ENCODE results near the gene AXL. TPM values are rescaled to one million over a fixed set of nuclear protein-coding genes. Genes with fewer than 3 reads are reported as not detected.

AXL gene
- total and polyA plus RNA-seq, 2 of the 13 experiments (the other 11 are each of a cell fraction or from before 2014, with no cell fraction given): 0.71 to 5.9 TPM

DNA sequence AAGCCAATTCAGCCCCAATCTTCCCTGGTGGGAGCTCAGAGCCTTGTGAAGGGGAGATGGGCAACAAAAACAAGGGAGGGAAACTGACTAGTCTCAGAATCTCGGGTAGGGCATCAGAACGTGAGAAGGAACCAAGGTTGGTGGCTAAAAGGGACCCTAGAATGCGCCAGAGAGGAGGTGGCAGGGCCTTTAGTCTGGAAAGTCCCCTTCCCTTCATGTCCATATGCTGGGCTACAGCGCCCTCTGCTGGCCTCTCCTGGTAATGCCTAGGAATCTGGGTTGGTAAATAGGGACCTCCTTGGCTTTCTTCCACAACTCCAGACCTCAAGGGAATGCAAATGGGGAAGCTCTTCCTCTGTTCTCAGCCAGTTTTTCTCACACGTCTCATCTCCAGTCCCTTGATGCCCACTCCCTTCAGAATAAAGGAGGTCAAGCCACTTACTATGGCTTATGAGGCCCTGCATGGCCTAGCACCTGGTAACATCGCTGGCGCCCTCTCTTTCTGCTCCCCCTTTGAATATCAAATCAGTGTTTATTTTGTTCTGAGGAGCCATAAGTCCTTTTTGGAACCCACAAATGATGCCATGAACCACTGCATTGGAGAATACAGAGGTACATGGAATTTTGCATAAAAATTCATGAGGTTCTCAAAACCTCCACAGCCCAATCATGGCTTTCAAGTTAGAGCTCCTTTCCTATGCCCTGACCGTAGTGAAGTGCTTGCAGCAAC lies 89.6 kb downstream of the AXL start (continued):
- TF ChIP-seq HOXA9 (CRISPR knock-in tag; IDR thresholded peaks at IDR 0.05; ENCODE audit: borderline replicate concordance) (no peak), ZSCAN20 (CRISPR knock-in tag; IDR thresholded peaks at IDR 0.05; ENCODE audit: borderline replicate concordance) (no peak), ZNF331 (CRISPR knock-in tag; IDR thresholded peaks at IDR 0.05) (no peak), JDP2 (CRISPR knock-in tag; IDR thresholded peaks at IDR 0.05; ENCODE audit: borderline replicate concordance) (no peak), HDAC2 (CRISPR knock-in tag; IDR thresholded peaks at IDR 0.05) (no peak), ZNF605 (CRISPR knock-in tag; IDR thresholded peaks at IDR 0.05) (no peak), KDM1A (CRISPR knock-in tag; IDR thresholded peaks at IDR 0.05) (no peak), POLR2A (IDR thresholded peaks at IDR 0.05; ENCODE audit: insufficient read depth in 1 of 2, low read depth in 2 of 2, low read length in 2 of 2) (peak; percentile 23 to 35; a peak in 2 of 4 replicates), NR2F2 (IDR thresholded peaks at IDR 0.05; ENCODE audit: borderline replicate concordance, low read depth) (no peak), ZNF20 (CRISPR knock-in tag; IDR thresholded peaks at IDR 0.05) (no peak), PHB2 (IDR thresholded peaks at IDR 0.05; ENCODE audit: partially characterized antibody) (no peak), ATRX (CRISPR knock-in tag; IDR thresholded peaks at IDR 0.05; ENCODE audit: borderline replicate concordance) (no peak), SRF (IDR thresholded peaks at IDR 0.05; ENCODE audit: low read depth, low read length) (no peak), ZNF180 (CRISPR knock-in tag; IDR thresholded peaks at IDR 0.05; ENCODE audit: borderline replicate concordance, low read depth) (no peak), MTA1 (CRISPR knock-in tag; IDR thresholded peaks at IDR 0.05; ENCODE audit: borderline replicate concordance) (no peak), ZNF451 (CRISPR knock-in tag; IDR thresholded peaks at IDR 0.05) (no peak)
- TF ChIP-seq, protein P1, sequence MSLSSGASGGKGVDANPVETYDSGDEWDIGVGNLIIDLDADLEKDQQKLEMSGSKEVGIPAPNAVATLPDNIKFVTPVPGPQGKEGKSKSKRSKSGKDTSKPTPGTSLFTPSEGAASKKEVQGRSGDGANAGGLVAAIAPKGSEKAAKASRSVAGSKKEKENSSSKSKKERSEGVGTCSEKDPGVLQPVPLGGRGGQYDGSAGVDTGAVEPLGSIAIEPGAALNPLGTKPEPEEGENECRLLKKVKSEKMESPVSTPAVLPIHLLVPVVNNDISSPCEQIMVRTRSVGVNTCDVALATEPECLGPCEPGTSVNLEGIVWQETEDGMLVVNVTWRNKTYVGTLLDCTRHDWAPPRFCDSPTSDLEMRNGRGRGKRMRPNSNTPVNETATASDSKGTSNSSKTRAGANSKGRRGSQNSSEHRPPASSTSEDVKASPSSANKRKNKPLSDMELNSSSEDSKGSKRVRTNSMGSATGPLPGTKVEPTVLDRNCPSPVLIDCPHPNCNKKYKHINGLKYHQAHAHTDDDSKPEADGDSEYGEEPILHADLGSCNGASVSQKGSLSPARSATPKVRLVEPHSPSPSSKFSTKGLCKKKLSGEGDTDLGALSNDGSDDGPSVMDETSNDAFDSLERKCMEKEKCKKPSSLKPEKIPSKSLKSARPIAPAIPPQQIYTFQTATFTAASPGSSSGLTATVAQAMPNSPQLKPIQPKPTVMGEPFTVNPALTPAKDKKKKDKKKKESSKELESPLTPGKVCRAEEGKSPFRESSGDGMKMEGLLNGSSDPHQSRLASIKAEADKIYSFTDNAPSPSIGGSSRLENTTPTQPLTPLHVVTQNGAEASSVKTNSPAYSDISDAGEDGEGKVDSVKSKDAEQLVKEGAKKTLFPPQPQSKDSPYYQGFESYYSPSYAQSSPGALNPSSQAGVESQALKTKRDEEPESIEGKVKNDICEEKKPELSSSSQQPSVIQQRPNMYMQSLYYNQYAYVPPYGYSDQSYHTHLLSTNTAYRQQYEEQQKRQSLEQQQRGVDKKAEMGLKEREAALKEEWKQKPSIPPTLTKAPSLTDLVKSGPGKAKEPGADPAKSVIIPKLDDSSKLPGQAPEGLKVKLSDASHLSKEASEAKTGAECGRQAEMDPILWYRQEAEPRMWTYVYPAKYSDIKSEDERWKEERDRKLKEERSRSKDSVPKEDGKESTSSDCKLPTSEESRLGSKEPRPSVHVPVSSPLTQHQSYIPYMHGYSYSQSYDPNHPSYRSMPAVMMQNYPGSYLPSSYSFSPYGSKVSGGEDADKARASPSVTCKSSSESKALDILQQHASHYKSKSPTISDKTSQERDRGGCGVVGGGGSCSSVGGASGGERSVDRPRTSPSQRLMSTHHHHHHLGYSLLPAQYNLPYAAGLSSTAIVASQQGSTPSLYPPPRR (CRISPR knock-in tag; IDR thresholded peaks at IDR 0.05; ENCODE audit: borderline replicate concordance): no peak
- TF ChIP-seq, protein P2, sequence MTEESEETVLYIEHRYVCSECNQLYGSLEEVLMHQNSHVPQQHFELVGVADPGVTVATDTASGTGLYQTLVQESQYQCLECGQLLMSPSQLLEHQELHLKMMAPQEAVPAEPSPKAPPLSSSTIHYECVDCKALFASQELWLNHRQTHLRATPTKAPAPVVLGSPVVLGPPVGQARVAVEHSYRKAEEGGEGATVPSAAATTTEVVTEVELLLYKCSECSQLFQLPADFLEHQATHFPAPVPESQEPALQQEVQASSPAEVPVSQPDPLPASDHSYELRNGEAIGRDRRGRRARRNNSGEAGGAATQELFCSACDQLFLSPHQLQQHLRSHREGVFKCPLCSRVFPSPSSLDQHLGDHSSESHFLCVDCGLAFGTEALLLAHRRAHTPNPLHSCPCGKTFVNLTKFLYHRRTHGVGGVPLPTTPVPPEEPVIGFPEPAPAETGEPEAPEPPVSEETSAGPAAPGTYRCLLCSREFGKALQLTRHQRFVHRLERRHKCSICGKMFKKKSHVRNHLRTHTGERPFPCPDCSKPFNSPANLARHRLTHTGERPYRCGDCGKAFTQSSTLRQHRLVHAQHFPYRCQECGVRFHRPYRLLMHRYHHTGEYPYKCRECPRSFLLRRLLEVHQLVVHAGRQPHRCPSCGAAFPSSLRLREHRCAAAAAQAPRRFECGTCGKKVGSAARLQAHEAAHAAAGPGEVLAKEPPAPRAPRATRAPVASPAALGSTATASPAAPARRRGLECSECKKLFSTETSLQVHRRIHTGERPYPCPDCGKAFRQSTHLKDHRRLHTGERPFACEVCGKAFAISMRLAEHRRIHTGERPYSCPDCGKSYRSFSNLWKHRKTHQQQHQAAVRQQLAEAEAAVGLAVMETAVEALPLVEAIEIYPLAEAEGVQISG (CRISPR knock-in tag; IDR thresholded peaks at IDR 0.05): 0 out of 2 replicates have a peak, but pooled peaks have one; percentile 7
- TF ChIP-seq, protein P3, sequence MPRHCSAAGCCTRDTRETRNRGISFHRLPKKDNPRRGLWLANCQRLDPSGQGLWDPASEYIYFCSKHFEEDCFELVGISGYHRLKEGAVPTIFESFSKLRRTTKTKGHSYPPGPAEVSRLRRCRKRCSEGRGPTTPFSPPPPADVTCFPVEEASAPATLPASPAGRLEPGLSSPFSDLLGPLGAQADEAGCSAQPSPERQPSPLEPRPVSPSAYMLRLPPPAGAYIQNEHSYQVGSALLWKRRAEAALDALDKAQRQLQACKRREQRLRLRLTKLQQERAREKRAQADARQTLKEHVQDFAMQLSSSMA (CRISPR knock-in tag; IDR thresholded peaks at IDR 0.05): no peak
- TF ChIP-seq, protein P4, sequence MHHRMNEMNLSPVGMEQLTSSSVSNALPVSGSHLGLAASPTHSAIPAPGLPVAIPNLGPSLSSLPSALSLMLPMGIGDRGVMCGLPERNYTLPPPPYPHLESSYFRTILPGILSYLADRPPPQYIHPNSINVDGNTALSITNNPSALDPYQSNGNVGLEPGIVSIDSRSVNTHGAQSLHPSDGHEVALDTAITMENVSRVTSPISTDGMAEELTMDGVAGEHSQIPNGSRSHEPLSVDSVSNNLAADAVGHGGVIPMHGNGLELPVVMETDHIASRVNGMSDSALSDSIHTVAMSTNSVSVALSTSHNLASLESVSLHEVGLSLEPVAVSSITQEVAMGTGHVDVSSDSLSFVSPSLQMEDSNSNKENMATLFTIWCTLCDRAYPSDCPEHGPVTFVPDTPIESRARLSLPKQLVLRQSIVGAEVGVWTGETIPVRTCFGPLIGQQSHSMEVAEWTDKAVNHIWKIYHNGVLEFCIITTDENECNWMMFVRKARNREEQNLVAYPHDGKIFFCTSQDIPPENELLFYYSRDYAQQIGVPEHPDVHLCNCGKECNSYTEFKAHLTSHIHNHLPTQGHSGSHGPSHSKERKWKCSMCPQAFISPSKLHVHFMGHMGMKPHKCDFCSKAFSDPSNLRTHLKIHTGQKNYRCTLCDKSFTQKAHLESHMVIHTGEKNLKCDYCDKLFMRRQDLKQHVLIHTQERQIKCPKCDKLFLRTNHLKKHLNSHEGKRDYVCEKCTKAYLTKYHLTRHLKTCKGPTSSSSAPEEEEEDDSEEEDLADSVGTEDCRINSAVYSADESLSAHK (CRISPR knock-in tag; IDR thresholded peaks at IDR 0.05; ENCODE audit: borderline replicate concordance): no peak

Measured in HepG2 (cell line).